Kidney (tissue), 14 donors: ENCODE results near the gene ATP8A2. TPM values are rescaled to one million over a fixed set of nuclear protein-coding genes. Genes with fewer than 3 reads are reported as not detected.
A peak's percentile ranks its signal among the peaks of the same experiment; 100 is the strongest.

Experiments
- DNase-seq, 5 donors: peaks; one replicate each; pipeline ENCODE4 v3.0.0-alpha.2; 2013 to 2020
- FAIRE-seq: peaks from 2 replicates; lab custom pipeline; 2012; peaks lifted over from hg19 to GRCh38; lab: Jason Lieb, UNC
- H3K27ac ChIP-seq, 2 donors: one replicate each; pipeline ENCODE4 v1.7.0; 2013; ENCODE audit warnings: low read depth in 2 of 2, low read length in 2 of 2, inconsistent platforms in 1 of 2
- H3K27me3 ChIP-seq: one replicate; pipeline ENCODE4 v1.7.1; 2013; ENCODE audit warnings: low read length, inconsistent platforms; ENCODE audit not compliant: control insufficient read depth, insufficient read depth
- H3K36me3 ChIP-seq, 3 donors: one replicate each; pipeline versions ENCODE4 v1.7.0 to v1.7.1; 2013; ENCODE audit warnings: low read length in 3 of 3, control low read depth in 1 of 3, inconsistent platforms in 1 of 3; ENCODE audit not compliant: insufficient read depth in 3 of 3, control insufficient read depth in 2 of 3
- H3K4me1 ChIP-seq, 3 donors: one replicate each; pipeline versions ENCODE4 v1.7.0 to v1.7.1; 2013; ENCODE audit warnings: low read length in 3 of 3, inconsistent platforms in 1 of 3, low read depth in 1 of 3; ENCODE audit not compliant: control insufficient read depth in 2 of 3, insufficient read depth in 2 of 3
- H3K4me3 ChIP-seq, 3 donors: one replicate each; pipeline versions ENCODE4 v1.7.0 to v1.8.1; 2013; ENCODE audit warnings: low read length in 3 of 3, control low read depth in 1 of 3, inconsistent platforms in 1 of 3
- H3K9ac ChIP-seq, 3 donors: one replicate each; pipeline versions ENCODE4 v1.7.0 to v1.7.1; 2013; ENCODE audit warnings: low read length in 3 of 3, control low read depth in 1 of 3, inconsistent platforms in 1 of 3
- H3K9me3 ChIP-seq, 3 donors: one replicate each; pipeline versions ENCODE4 v1.7.0 to v1.7.1; 2013; ENCODE audit warnings: low read length in 3 of 3, control low read depth in 1 of 3, inconsistent platforms in 1 of 3; ENCODE audit not compliant: control insufficient read depth in 2 of 3, insufficient read depth in 1 of 3
- CTCF ChIP-seq: IDR thresholded peaks from 3 replicates; pipeline ENCODE4 v1.5.1; 2012; ENCODE audit warnings: mild to moderate bottlenecking, moderate library complexity, borderline replicate concordance; ENCODE audit not compliant: insufficient read depth; ENCODE audit errors: extremely low read depth
- intact Hi-C: fragments of 100-400 bp; cut with DNase I; formaldehyde crosslinking; loops from one replicate; pipeline ENCODE4 v1.11.1; 2022
- polyA plus RNA-seq: library from polyadenylated mRNA; stranded (reverse); fragments of 350-450 nt; fragmentation: Illumina TruSeq; extraction: RNeasy Lipid Tissue Mini Kit (QIAGEN cat#74804); gene quantifications from one replicate; pipeline ENCODE4 v1.2.3, GENCODE V29; 2014; ENCODE audit warnings: low read depth, low replicate concordance; ENCODE audit not compliant: insufficient read depth
- total RNA-seq: library from RNA; stranded (reverse); fragmentation: NEBNext Ultra II Directional; extraction: Animal tissue kit (Norgen Biotek cat#: 25700); gene quantifications from one replicate; pipeline ENCODE4 v1.2.1, GENCODE V29; 2021
- donor health status: control.
- donor health status: control.
- donor health status: control.
- donor health status: control.
- donor health status: control.
- donor health status: DM: yes; HTN: yes; CAD: no.
- donor health status: Normal renal cell carcinoma (clear cell type).

The ATP8A2 gene
- total and polyA plus RNA-seq, 2 donors from 2014 or later = 0.50 to 0.73 TPM

DNA sequence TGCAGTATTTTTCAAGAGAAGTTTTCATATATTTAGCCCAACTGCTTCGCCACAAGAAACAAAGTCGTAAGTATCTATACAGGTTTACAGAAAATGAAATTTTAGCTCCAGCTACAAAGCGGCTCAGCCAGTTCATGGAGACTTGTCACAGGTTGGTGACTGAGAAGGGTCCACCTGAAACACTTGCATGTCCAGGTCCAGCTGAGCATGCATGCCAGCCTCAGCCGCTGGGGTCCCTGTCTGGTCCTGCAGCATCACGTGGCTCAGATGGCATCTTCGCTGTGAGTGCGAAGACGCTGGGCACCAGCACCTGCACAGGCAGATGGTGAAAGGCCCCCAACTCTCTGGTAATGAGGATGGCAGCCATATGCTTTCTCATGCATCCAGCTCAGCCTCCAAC is 616.2 kb downstream of the ATP8A2 start:
- intact Hi-C loops = no loop called here
- Histone ChIP-seq H3K9me3 (no peaks in the 10 kb centered on the region), H3K4me1 (no peaks in the 10 kb centered on the region), H3K36me3 (no peaks in the 10 kb centered on the region), H3K4me3 (no peak overlapping the region), H3K27ac (no peak overlapping the region), H3K9ac (no peak overlapping the region), H3K27me3 (no peaks in the 10 kb centered on the region)
- DNase-seq (no peak), FAIRE-seq (no peak)
- no peak for TF ChIP-seq CTCF

DNA sequence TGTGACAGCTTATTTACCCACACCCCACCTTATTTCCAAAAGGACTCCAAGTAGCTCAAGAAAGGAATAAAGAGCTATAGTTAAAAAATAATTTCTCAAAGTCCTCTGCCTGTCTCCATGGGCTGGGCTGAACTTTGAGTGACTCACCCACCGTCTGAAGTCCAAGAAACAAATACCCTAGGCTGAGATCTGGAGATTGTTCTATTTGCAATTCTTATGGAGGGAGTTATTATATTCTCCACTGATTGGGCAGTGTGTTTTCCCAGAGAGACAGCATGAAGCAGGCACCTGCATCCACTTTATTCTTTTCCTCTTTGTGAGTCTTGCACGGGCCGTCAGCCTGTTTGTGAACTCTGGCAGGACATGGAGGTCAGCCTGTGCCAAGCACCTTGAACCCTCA is 616.9 kb downstream of the ATP8A2 start:
- Histone ChIP-seq H3K9ac (no peak overlapping the region), H3K9me3 (no peaks in the 10 kb centered on the region), H3K4me1 (no peaks in the 10 kb centered on the region), H3K36me3 (no peaks in the 10 kb centered on the region), H3K27ac (no peak overlapping the region), H3K4me3 (no peak overlapping the region), H3K27me3 (no peaks in the 10 kb centered on the region)
- FAIRE-seq (no peak), DNase-seq (no peak)
- no peak for TF ChIP-seq CTCF
- intact Hi-C loops = no loop called here

- DNase-seq (peak in 3 of 5 donors; percentile 59 to 79 (median 75)), FAIRE-seq (no peak)
- H3K27ac ChIP-seq = no peak overlapping the region
- intact Hi-C loops = no loop called here
- H3K4me1 ChIP-seq = no peaks in the 10 kb centered on the region
- H3K4me3 ChIP-seq = no peak overlapping the region
- no peaks in the 10 kb centered on the region for H3K27me3 ChIP-seq
- H3K36me3 ChIP-seq = no peaks in the 10 kb centered on the region
- H3K9ac ChIP-seq = no peak overlapping the region
- no peak for TF ChIP-seq CTCF
- H3K9me3 ChIP-seq = no peaks in the 10 kb centered on the region
Measured at GRCh38 chr13:25990801-25991200, 619.0 kb downstream of the ATP8A2 start.

DNA sequence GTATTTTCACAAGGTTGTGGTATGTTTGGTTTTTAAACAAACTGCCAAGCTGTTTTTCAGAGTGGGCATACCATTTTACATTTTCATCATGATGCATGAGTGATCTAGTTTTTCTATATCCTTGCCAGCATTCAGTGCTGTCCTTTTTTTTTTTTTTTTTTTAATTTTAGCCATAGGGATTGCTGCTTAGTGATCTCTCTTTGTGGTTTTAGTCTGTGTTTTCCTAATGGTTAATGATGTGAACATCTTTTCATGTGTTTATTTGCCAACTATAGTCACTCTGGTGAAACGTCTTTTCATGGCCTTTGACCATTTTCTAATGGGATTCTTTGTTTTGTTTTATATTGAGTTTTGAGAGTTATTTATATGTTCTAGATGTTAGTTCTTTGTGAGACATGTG is 620.3 kb downstream of the ATP8A2 start:
- H3K9me3 ChIP-seq = no peaks in the 10 kb centered on the region
- H3K4me3 ChIP-seq = no peak overlapping the region
- no peak for FAIRE-seq
- DNase-seq = no peak
- no peaks in the 10 kb centered on the region for H3K36me3 ChIP-seq
- no peaks in the 10 kb centered on the region for H3K4me1 ChIP-seq
- intact Hi-C loops = no loop called here
- H3K27ac ChIP-seq = no peak overlapping the region
- H3K27me3 ChIP-seq = no peaks in the 10 kb centered on the region
- no peak for TF ChIP-seq CTCF
- H3K9ac ChIP-seq = no peak overlapping the region
